SK-N-SH treated with all-trans-retinoic acid at 6 μM for 48 hours (cell line): Measurements from ENCODE around the gene PRKAG2.

Source experiments
- ATAC-seq: fragments of 200-7000 bp; cut with Tn5 transposase; 3 replicates; pipeline ENCODE4 v1.9.1; 2020; ENCODE audit warnings: mild to moderate bottlenecking, moderate library complexity
- ARNTL ChIP-seq: fragments of 450-650 bp; formaldehyde crosslinking; IDR thresholded peaks from 2 replicates; pipeline ENCODE4 v1.5.0; 2020; ENCODE audit warnings: low read depth, mild to moderate bottlenecking, moderate library complexity, borderline replicate concordance
- BACH2 ChIP-seq: fragments of 250-450 bp; sonication (Bioruptor Pico); IDR thresholded peaks from 2 replicates; pipeline ENCODE4 v1.9.0; 2021; ENCODE audit warnings: mild to moderate bottlenecking, borderline replicate concordance
- ESRRG ChIP-seq: fragments of 250-450 bp; sonication (Bioruptor Pico); IDR thresholded peaks from 2 replicates; pipeline ENCODE4 v1.6.1; 2021; ENCODE audit warnings: mild to moderate bottlenecking
- GLIS3 ChIP-seq: fragments of 250-450 bp; sonication (Bioruptor Pico); IDR thresholded peaks from 2 replicates; pipeline ENCODE4 v1.5.0; 2020; ENCODE audit warnings: mild to moderate bottlenecking, moderate library complexity
- ISL1 ChIP-seq: fragments of 250-450 bp; sonication (Bioruptor Pico); IDR thresholded peaks from 2 replicates; pipeline ENCODE4 v2.1.2; 2022; ENCODE audit warnings: mild to moderate bottlenecking, moderate library complexity
- OSR1 ChIP-seq: fragments of 250-450 bp; sonication (Bioruptor Pico); IDR thresholded peaks from 2 replicates; pipeline ENCODE4 v1.8.0; 2022; ENCODE audit warnings: moderate library complexity, mild to moderate bottlenecking, inconsistent platforms
- PATZ1 ChIP-seq: fragments of 250-450 bp; sonication (Bioruptor Pico); IDR thresholded peaks from 2 replicates; pipeline ENCODE4 v1.8.0; 2020; ENCODE audit warnings: mild to moderate bottlenecking, moderate library complexity, borderline replicate concordance
- PPARA ChIP-seq: fragments of 250-450 bp; sonication (Bioruptor Pico); IDR thresholded peaks from 2 replicates; pipeline ENCODE4 v1.5.0; 2020; ENCODE audit warnings: mild to moderate bottlenecking, borderline replicate concordance
- RARB ChIP-seq: fragments of 250-450 bp; sonication (Bioruptor Pico); IDR thresholded peaks from 2 replicates; pipeline ENCODE4 v1.8.0; 2021; ENCODE audit warnings: mild to moderate bottlenecking, moderate library complexity
- SNAI2 ChIP-seq: fragments of 250-450 bp; sonication (Bioruptor Pico); IDR thresholded peaks from 2 replicates; pipeline ENCODE4 v1.5.0; 2020; ENCODE audit warnings: mild to moderate bottlenecking, moderate library complexity
- TCF4 ChIP-seq: fragments of 250-450 bp; sonication (Bioruptor Pico); IDR thresholded peaks from 2 replicates; pipeline ENCODE4 v1.8.0; 2021; ENCODE audit warnings: mild to moderate bottlenecking, moderate library complexity, borderline replicate concordance
- TOX ChIP-seq: fragments of 250-450 bp; sonication (Bioruptor Pico); IDR thresholded peaks from 2 replicates; pipeline ENCODE4 v1.8.0; 2021; ENCODE audit warnings: mild to moderate bottlenecking, moderate library complexity, borderline replicate concordance
- ZC3H10 ChIP-seq: fragments of 250-450 bp; sonication (Bioruptor Pico); IDR thresholded peaks from 2 replicates; pipeline ENCODE4 v1.5.1; 2021; ENCODE audit warnings: mild to moderate bottlenecking, moderate library complexity
- ZFP3 ChIP-seq: fragments of 250-450 bp; sonication (Bioruptor Pico); IDR thresholded peaks from 2 replicates; pipeline ENCODE4 v1.5.0; 2020; ENCODE audit warnings: mild to moderate bottlenecking, moderate library complexity
- ZFP30 ChIP-seq: fragments of 450-650 bp; formaldehyde crosslinking; IDR thresholded peaks from 2 replicates; pipeline ENCODE4 v1.5.0; 2022; ENCODE audit warnings: mild to moderate bottlenecking, moderate library complexity
- ZNF565 ChIP-seq: fragments of 450-650 bp; formaldehyde crosslinking; conservative IDR thresholded peaks from 2 replicates; pipeline ENCODE4 v1.5.0; 2020; ENCODE audit warnings: low read depth, mild to moderate bottlenecking, moderate library complexity
- ZNF70 ChIP-seq: fragments of 450-650 bp; formaldehyde crosslinking; IDR thresholded peaks from 2 replicates; pipeline ENCODE4 v1.5.0; 2020; ENCODE audit warnings: mild to moderate bottlenecking, moderate library complexity
- ZNF8 ChIP-seq: fragments of 450-650 bp; formaldehyde crosslinking; IDR thresholded peaks from 2 replicates; pipeline ENCODE4 v1.5.0; 2020; ENCODE audit warnings: mild to moderate bottlenecking, moderate library complexity
- TF ChIP-seq, protein P1 (sequence below): fragments of 250-450 bp; sonication (Bioruptor Pico); IDR thresholded peaks from 2 replicates; pipeline ENCODE4 v1.5.1; 2020; ENCODE audit warnings: low read depth, mild to moderate bottlenecking, moderate library complexity
- TF ChIP-seq, protein P2 (sequence below): fragments of 250-450 bp; sonication (Bioruptor Pico); IDR thresholded peaks from 2 replicates; pipeline ENCODE4 v1.8.0; 2021; ENCODE audit warnings: low read depth, mild to moderate bottlenecking, moderate library complexity, borderline replicate concordance

PRKAG2 gene

GRCh38 chr7:151805191-151805590 is 71.7 kb downstream of the PRKAG2 start:
- ATAC-seq = no peak
- TF ChIP-seq, protein P1, sequence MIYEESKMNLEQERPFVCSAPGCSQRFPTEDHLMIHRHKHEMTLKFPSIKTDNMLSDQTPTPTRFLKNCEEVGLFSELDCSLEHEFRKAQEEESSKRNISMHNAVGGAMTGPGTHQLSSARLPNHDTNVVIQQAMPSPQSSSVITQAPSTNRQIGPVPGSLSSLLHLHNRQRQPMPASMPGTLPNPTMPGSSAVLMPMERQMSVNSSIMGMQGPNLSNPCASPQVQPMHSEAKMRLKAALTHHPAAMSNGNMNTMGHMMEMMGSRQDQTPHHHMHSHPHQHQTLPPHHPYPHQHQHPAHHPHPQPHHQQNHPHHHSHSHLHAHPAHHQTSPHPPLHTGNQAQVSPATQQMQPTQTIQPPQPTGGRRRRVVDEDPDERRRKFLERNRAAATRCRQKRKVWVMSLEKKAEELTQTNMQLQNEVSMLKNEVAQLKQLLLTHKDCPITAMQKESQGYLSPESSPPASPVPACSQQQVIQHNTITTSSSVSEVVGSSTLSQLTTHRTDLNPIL (CRISPR knock-in tag) = no peak
- TF ChIP-seq ZFP30 (CRISPR knock-in tag) (no peak), ISL1 (no peak), TOX (no peak), ZNF565 (CRISPR knock-in tag) (no peak), ZNF8 (CRISPR knock-in tag) (no peak), ZC3H10 (no peak), RARB (CRISPR knock-in tag) (no peak), BACH2 (CRISPR knock-in tag) (no peak), GLIS3 (CRISPR knock-in tag) (no peak), ZFP3 (CRISPR knock-in tag) (no peak), ZNF70 (CRISPR knock-in tag) (no peak), PPARA (CRISPR knock-in tag) (no peak), ESRRG (CRISPR knock-in tag) (no peak), OSR1 (CRISPR knock-in tag) (no peak)
- TF ChIP-seq, protein P2, sequence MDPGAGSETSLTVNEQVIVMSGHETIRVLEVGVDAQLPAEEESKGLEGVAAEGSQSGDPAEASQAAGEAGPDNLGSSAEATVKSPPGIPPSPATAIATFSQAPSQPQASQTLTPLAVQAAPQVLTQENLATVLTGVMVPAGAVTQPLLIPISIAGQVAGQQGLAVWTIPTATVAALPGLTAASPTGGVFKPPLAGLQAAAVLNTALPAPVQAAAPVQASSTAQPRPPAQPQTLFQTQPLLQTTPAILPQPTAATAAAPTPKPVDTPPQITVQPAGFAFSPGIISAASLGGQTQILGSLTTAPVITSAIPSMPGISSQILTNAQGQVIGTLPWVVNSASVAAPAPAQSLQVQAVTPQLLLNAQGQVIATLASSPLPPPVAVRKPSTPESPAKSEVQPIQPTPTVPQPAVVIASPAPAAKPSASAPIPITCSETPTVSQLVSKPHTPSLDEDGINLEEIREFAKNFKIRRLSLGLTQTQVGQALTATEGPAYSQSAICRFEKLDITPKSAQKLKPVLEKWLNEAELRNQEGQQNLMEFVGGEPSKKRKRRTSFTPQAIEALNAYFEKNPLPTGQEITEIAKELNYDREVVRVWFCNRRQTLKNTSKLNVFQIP (CRISPR knock-in tag) = no peak

DNA sequence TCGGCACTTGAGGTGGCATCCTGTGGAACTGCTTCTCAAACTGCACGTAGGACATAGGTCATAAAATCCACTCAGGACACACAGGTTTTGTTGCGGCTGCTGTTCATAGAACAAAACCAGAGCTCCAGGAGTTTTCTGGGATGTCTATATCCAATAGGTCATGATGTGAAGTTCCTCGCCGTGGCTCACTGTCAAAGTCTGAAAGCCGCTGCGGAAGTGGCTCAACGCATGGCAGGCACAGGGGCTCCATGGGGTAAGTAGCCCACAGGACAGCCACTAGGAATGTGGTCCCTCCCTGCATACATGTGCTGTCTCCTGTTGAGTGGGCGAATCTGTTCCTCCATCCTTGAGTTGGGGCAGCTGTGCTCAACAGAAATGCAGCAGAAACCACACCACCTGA is 72.2 kb downstream of the PRKAG2 start:
- no peak for ATAC-seq
- TF ChIP-seq TCF4 = no peak
- no peak for TF ChIP-seq RARB (CRISPR knock-in tag)
- TF ChIP-seq ARNTL = no peak
- no peak for TF ChIP-seq GLIS3 (CRISPR knock-in tag)
- TF ChIP-seq ISL1 = no peak
- TF ChIP-seq ZC3H10 = no peak
- TF ChIP-seq PATZ1 = no peak
- no peak for TF ChIP-seq OSR1 (CRISPR knock-in tag)
- TF ChIP-seq ZNF8 (CRISPR knock-in tag) = no peak
- TF ChIP-seq TOX = no peak
- no peak for TF ChIP-seq ESRRG (CRISPR knock-in tag)

DNA sequence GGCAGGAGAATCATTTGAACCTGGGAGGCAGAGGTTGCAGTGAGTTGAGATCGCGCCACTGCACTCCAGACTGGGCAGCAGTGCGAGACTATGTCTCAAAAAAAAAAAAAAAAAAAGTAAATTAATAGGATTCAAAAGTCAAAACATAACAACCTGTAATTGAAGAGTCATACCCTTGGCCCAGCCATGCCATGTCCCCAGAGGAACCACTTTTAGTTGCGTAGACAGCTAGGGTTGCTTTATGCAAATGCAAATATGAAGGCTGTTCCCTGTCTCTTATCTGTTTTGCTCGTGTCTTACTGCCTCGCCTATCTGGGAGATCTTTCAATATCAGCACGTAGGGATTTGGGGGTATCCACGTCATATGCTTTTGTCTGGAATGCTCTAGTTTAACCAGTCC is 73.1 kb downstream of the PRKAG2 start:
- ATAC-seq = no peak
- TF ChIP-seq, protein P1 (CRISPR knock-in tag) = no peak

DNA sequence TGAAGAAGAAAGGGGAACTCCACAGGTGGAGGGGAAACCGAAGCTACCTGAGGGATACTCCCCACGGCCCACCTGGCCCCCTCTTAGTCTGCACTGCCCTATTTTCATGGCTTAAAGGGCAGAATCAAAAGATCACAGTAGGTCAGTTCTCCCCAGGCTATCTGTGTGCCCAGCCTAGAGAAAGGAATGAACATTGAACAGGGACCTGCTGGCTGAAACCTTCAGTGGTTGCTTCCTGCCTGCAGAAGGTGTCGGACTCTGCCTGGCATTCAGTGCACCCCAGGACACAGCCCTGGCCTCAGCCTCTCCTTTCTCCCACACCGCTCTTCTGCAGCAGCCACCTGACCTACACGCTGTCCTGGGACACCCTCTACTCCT is 74.5 kb downstream of the PRKAG2 start:
- ATAC-seq = no peak
- TF ChIP-seq ZC3H10 = no peak
- TF ChIP-seq GLIS3 (CRISPR knock-in tag) = no peak
- TF ChIP-seq OSR1 (CRISPR knock-in tag) = no peak
- TF ChIP-seq SNAI2 (CRISPR knock-in tag) = no peak
- TF ChIP-seq ESRRG (CRISPR knock-in tag) = no peak
- TF ChIP-seq ISL1 = no peak
- no peak for TF ChIP-seq ZFP30 (CRISPR knock-in tag)
- TF ChIP-seq BACH2 (CRISPR knock-in tag) = no peak
- no peak for TF ChIP-seq ARNTL
- TF ChIP-seq, protein P2 (CRISPR knock-in tag) = no peak
- TF ChIP-seq, all 23 proteins: peak for 0
